ENCODE measurements around the gene KRT6C.

Gene KRT6C

DNA sequence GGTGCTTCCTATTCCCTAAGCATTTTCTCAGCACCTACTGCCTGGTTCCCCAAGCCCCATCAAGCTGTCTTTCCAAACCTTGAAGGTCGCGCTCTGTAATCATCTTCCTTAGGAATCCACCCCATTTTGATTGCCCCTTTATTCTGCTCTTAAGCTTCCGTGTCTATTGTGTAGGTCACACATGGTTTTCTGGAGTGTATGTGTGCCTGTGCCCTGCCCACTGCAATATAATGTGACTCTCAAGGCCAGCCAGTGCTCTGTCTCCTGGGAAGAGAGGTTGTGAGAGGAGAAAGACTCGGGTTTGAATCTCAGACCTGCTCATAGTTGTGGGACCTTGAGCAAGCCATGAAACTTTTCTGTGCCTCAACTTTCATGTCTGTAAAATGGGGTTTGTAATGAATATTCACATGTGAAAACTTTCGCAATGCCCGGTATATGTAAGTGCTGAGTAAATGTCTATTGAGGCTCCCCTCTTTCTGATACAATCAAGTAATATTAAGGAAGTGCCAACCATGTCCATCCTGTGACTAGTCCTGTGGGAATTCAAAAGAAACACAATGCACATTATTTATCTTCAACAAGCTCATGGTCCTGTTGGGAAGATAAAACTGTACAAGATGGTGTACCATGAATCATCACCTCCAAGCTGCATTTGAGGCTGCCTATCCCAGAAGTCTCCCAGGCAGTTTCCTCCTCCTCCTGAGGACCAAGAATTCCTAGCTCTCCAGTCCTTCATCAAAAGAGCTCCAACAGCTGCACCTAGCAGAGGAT, 38.7 kb downstream of the KRT6C start:
- no peak for DNase-seq (ENCODE audit: low spot score)

DNA sequence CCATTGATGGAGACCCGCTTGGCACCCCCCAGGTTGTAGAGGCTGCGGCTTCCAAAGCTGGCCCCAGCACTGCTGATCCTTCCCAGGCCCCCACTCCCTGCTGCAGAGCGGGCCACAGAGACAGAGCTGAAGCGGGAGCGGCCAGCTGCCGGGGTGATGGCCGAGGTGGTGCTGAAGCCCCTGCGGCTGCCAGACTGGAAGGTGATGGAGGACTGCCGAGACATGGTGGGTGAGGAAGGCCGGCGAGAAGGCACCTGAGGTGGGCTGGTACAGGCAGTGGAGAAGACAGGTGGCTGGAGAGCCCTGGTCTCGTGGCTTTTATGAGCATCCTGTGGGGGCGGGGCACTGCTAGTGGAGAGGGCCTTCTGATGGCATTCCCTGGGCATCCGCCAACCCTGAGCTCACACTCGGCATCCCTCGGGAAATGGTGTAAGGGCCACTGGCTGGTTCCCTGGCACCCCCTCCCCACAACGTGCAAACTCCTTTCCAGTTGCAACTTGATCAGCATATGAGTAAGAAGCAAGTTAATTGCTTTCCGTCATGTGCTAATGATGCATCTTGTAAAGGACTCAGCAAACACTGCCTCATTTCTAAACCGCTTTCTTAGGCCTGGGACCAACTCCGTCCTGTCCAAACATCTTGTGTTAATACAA, 39.4 kb downstream of the KRT6C start, which contains the start of gene KRT75:
TSS of gene KRT75 (minus strand) at position 291 of the 653 bp plus-strand sequence. CDS start at position 224, 67 bp downstream.
- no peak for DNase-seq (ENCODE audit: low spot score)

DNA sequence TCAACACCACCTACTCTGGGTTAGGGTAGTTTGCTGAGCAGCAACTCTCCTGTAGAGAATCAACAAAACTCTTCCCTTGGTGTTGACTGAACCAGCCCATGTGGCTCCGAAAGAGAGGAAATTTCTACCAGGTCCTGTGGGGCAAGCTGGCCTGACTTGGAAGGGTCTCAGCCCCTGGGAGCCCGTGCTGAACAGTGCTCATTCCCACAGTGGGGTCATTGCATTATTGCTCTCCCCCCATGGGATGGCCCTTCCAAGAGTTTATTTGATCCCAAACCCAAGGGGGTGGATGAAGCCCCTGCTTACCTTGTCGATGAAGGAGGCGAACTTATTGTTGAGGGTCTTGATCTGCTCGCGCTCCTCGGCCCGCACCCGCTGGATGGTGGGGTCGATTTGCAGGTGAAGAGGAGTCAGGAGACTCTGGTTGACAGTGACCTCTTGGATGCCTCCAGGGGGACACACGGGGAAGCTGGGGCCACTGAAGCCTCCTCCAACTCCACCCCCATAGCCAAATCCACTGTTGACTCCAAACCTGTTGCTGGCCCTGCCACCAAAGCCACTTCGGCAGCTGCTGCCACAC, 40.0 kb downstream of the KRT6C start:
- no peak for DNase-seq (ENCODE audit: low spot score)

DNA sequence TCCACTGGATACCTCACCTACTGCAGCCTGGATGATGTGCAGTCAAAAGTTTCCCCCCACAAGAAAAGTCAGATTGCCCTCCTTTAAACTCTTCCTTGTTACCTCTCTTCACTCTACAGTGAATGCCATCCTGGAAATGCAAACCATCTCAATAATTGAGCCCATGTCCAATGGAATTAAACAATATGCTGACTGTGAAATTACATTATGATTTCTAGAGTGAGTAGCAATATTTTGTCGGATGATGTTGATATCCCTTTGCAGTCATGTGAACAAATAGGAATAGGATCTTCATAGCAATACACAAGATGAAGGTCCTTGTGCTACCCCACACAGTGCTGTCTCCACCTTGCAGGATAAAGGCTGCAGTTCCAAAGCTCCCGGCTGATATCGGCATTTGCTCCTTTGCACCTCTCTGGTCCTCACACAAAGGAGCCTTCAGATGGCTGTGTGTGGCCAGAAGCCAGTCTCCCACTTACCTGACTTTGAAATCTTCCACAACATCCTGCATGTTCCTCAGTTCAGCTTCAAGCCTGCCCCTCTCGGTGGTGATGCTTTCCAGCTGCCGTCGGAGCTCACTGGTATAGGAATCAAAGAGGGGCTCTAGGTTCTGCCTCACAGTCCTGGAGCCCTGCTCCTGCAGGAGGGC, 40.9 kb downstream of the KRT6C start:
- DNase-seq (ENCODE audit: low spot score), result no peak

DNA sequence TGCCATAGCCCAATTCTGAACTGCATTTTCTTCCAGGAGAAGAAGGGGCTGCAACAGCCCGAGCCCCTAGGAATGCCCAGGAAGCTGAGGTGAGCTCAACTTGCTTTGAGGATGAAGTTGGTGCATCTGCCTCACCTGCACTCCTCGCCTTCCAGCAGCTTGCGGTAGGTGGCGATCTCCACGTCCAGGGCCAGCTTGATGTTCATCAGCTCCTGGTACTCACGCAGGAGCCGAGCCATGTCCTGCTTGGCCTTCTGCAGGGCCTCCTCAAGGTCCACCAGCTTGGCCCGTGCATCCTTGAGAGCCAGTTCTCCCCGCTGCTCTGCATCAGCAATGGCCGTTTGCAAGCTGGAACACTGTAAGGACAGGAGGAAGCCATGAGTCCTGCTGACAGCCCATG, 45.5 kb downstream of the KRT6C start:
- no peak for DNase-seq (ENCODE audit: low spot score)

DNA sequence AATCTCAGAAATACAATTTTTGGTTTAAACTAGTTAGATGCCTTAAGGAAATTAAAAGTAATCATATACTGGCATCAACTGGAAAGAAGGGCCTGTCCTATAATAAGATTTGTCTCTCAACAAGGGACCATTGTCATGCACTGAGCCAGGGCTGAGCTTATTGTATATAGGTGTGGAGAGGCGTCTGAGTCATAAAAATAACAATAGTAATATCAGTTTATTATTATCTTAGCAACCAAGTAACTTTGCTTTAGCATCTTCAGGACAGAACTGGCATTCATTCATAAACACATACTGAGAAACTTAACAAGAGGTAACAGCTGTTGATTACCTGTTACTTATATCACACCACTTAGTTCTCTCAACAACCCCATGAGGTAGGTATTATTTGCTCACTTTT, 46.5 kb downstream of the KRT6C start:
- no peak for DNase-seq (ENCODE audit: low spot score)

DNA sequence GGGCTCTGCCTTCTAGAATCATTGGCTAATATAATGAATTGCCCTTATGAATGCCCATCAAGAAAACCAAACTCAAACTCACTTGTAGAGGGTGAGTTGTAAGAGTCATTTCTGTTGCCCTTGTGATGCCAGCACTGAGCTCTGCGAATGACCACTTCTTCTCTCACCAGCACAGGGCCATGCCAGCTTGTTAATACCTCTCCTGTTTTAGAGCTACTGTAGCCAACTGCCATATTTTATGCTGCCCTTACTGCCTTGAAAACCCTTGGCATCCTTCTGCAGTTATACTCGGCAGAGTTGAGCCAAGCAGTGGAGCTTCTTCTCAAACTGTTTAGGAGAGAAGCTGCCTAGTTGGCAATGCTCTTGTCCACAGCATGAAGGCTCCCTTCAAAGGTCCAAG, 47.6 kb downstream of the KRT6C start:
- no peak for DNase-seq (ENCODE audit: low spot score)

DNA sequence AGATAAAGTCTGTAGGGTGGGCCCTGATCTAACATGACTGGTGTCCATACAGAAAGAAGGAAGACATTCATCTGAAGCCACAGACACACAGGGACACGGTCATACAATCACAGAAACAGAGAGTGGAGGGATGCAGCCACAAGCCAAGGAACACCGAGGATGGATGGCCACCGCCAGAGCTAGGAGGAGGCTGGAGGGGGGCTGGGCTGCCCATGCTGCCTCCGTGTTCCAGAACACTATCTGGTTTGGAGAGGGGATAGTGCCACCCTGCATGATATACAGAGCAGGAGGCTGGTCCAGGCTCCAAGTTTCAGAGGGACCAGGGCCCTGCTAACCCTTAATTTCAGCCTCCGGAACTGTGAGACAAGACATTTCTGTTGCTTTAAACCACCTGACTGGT, 48.1 kb downstream of the KRT6C start:
- no peak for DNase-seq (ENCODE audit: low spot score)

DNA sequence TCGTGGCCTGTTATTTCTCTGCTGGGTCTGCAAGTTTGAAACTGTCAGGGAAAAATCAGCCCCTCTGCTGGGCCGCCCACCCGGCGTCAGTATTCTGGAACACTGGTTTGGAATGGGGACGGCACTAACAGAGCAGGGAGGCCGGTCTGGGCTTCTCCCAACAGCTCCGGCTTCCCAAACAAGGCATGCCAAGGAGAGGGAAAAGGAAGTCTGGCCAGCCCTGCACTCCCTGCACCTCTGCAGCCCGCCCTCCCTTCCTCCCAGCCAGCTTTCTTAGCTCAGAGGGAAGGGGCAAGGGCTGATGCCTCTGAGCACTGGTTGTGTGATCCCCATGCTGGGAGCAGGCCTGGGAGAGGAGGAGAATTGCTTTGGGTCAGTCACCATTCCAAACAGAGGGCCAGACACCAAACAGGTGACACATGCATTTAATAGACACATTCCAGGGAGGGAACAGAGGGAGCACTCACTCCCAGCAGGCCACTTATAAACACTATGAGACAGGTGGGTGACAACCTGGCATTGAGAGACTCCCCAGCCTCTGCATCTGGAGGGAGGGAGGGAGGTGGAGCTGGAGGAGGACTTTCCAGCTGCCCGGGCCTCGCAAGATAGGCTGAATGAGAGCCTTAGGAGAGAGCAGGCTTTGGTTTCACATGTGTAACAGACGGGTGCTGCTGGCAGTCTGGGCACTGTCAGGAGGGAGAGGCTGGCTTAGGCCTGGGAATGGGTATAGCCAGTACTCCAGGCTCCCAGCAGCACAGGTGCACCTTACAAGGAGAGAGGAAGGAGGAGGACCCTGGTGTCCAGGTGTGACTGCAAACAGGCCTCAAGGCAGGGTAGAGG, 49.7 kb downstream of the KRT6C start:
- no peak for DNase-seq (ENCODE audit: low spot score)

DNA sequence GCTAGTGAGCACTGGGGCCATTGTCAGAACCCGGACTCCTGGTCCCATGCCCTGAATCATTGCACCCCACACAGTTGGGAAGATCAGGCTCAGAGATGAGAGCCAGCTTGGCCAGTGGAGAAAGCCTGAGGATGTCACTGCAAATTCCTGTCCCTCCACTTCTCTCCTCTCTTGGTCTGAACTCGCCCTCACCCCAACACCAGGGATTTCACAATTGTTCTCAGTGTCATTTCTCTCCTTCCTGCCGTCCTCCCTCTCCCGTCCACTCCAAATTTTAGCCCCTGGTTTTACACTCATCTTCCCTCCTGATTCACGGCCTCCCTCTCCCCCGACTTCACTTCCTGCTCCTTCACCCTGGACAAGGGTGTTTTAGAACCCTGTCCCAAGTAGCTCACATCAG, 50.6 kb downstream of the KRT6C start:
- DNase-seq (ENCODE audit: low spot score), result no peak

DNA sequence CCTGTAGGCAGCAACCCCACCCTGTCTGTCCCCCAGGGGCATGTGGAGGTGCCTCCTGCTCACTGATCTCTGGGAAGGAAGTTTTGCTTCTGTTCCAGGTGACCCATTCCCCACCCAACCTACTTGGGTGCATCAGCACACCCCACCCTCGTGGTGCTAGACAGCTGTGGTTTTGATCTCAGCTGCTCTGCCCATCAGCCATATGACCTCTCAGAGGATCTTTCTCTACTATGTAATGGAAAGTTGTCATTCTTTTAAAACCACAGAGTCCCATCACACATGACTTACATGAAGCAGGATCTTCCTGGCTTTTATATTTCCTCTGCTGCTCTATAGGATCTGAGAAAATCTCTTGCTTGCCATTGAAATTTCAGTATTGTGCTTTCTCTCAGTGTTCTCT, 53.9 kb downstream of the KRT6C start:
- no peak for DNase-seq (ENCODE audit: low spot score)

DNA sequence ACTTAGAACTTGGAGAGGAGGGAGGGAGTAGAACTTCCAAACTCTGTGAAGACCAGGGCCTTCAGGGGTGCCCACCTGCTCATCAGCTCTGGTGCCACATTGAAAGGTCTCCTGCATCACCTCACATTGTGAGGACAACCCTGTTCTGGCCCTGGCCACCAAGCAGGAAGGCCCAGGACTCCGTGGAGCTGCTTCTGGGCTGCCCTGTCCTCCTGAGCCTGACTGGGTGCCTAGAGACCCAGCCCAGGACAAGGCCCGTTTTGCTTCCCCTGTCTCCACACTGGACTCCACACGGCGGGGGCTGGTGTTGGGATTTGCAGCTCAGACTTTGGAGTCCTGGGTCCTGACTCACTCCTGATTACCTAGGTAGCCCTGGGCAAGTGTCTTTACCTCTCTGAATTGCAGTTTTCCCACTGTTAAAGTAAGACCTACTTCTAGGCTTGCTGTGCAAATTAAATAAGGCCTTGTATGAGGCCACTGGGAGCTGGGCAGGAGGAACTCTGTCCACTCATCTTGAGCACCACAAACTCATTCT, 55.0 kb downstream of the KRT6C start:
- DNase-seq (ENCODE audit: low spot score), result no peak

Data from cerebellar cortex (tissue), 1 donor.